ENCODE results near the gene SLC24A3.

SLC24A3 gene

GRCh38 chr20:19660808-19661378 is 448.5 kb downstream of the SLC24A3 start:
- Histone ChIP-seq H3K27ac (ENCODE audit: insufficient read depth, low read length, poor library complexity, severe bottlenecking) (no peak overlapping the region), H3K36me3 (ENCODE audit: control insufficient read depth, insufficient read depth, low read length) (no peaks in the 10 kb centered on the region), H3K4me3 (ENCODE audit: insufficient read depth, low read depth, low read length, poor library complexity, severe bottlenecking) (no peak overlapping the region), H3K4me1 (ENCODE audit: control insufficient read depth, insufficient read depth, low read length, poor library complexity, severe bottlenecking) (no peaks in the 10 kb centered on the region), H3K27me3 (replicated peaks; ENCODE audit: control insufficient read depth, insufficient read depth, low read length, poor library complexity, severe bottlenecking) (no peaks in the 10 kb centered on the region), H3K9me3 (ENCODE audit: control insufficient read depth, low read length) (no peaks in the 10 kb centered on the region)
- DNase-seq = no peak

GRCh38 chr20:19661717-19662636 is 449.5 kb downstream of the SLC24A3 start:
- H3K4me3 ChIP-seq (ENCODE audit: insufficient read depth, low read depth, low read length, poor library complexity, severe bottlenecking) = no peak overlapping the region
- H3K27me3 ChIP-seq (replicated peaks; ENCODE audit: control insufficient read depth, insufficient read depth, low read length, poor library complexity, severe bottlenecking) = no peaks in the 10 kb centered on the region
- peak in 1 of 3 donors; percentile 14 for DNase-seq
- no peaks in the 10 kb centered on the region for H3K36me3 ChIP-seq (ENCODE audit: control insufficient read depth, insufficient read depth, low read length)
- no peaks in the 10 kb centered on the region for H3K4me1 ChIP-seq (ENCODE audit: control insufficient read depth, insufficient read depth, low read length, poor library complexity, severe bottlenecking)
- H3K9me3 ChIP-seq (ENCODE audit: control insufficient read depth, low read length) = no peaks in the 10 kb centered on the region
- no peak overlapping the region for H3K27ac ChIP-seq (ENCODE audit: insufficient read depth, low read length, poor library complexity, severe bottlenecking)

GRCh38 chr20:19662637-19662995 is 450.2 kb downstream of the SLC24A3 start:
- Histone ChIP-seq H3K9me3 (ENCODE audit: control insufficient read depth, low read length) (no peaks in the 10 kb centered on the region), H3K27ac (ENCODE audit: insufficient read depth, low read length, poor library complexity, severe bottlenecking) (no peak overlapping the region), H3K27me3 (replicated peaks; ENCODE audit: control insufficient read depth, insufficient read depth, low read length, poor library complexity, severe bottlenecking) (no peaks in the 10 kb centered on the region), H3K4me1 (ENCODE audit: control insufficient read depth, insufficient read depth, low read length, poor library complexity, severe bottlenecking) (no peaks in the 10 kb centered on the region), H3K36me3 (ENCODE audit: control insufficient read depth, insufficient read depth, low read length) (no peaks in the 10 kb centered on the region), H3K4me3 (ENCODE audit: insufficient read depth, low read depth, low read length, poor library complexity, severe bottlenecking) (no peak overlapping the region)
- no peak for DNase-seq

GRCh38 chr20:19668418-19668817 is 456.0 kb downstream of the SLC24A3 start:
- no peaks in the 10 kb centered on the region for H3K27me3 ChIP-seq (replicated peaks; ENCODE audit: control insufficient read depth, insufficient read depth, low read length, poor library complexity, severe bottlenecking)
- DNase-seq = no peak
- no peak overlapping the region for H3K27ac ChIP-seq (ENCODE audit: insufficient read depth, low read length, poor library complexity, severe bottlenecking)
- H3K9me3 ChIP-seq (ENCODE audit: control insufficient read depth, low read length) = no peaks in the 10 kb centered on the region
- H3K4me1 ChIP-seq (ENCODE audit: control insufficient read depth, insufficient read depth, low read length, poor library complexity, severe bottlenecking) = no peaks in the 10 kb centered on the region
- H3K4me3 ChIP-seq (ENCODE audit: insufficient read depth, low read depth, low read length, poor library complexity, severe bottlenecking) = no peak overlapping the region
- no peaks in the 10 kb centered on the region for H3K36me3 ChIP-seq (ENCODE audit: control insufficient read depth, insufficient read depth, low read length)

DNA sequence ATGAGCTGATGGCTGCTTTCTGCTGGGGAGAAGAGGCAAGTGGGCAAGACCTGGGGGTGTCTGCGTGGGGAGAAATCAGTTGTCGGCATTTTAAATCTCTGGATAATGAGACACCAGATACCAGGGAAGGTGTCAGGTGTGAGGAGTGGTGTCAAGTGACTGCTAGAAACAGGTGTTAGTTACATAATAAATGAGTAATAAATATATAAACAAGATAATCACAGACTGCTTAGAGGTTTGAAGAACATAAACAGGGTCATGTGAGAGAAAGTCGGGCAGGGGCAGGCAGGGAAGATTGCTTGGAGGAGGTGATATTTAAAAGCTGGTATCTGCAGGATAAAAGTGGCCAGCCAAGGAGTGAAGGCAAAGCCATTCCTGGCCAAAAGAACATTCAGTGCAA is 458.4 kb downstream of the SLC24A3 start:
- no peak overlapping the region for H3K4me3 ChIP-seq (ENCODE audit: insufficient read depth, low read depth, low read length, poor library complexity, severe bottlenecking)
- DNase-seq = no peak
- no peaks in the 10 kb centered on the region for H3K36me3 ChIP-seq (ENCODE audit: control insufficient read depth, insufficient read depth, low read length)
- no peak overlapping the region for H3K27ac ChIP-seq (ENCODE audit: insufficient read depth, low read length, poor library complexity, severe bottlenecking)
- H3K9me3 ChIP-seq (ENCODE audit: control insufficient read depth, low read length) = no peaks in the 10 kb centered on the region
- no peaks in the 10 kb centered on the region for H3K4me1 ChIP-seq (ENCODE audit: control insufficient read depth, insufficient read depth, low read length, poor library complexity, severe bottlenecking)
- H3K27me3 ChIP-seq (replicated peaks; ENCODE audit: control insufficient read depth, insufficient read depth, low read length, poor library complexity, severe bottlenecking) = no peaks in the 10 kb centered on the region

DNA sequence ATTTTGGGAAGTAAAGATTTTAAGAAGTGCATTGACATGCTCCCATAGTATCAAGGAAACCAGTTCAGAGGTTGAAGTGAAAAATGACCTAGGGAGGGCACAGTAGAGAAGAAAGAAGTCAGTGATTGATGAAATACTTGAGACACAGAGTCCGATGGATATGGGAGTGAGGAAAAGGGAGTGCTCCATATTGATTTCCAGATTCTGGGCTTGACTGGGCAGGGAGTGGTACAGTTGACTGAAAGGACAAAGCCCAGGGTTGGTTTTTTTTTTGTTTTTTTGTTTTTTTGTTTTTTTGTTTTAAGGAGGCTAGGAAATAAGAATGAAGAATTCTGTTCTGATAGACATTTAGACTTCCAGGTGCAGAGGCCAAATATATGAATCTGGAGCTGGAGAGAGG is 458.9 kb downstream of the SLC24A3 start:
- Histone ChIP-seq H3K4me3 (ENCODE audit: insufficient read depth, low read depth, low read length, poor library complexity, severe bottlenecking) (no peak overlapping the region), H3K9me3 (ENCODE audit: control insufficient read depth, low read length) (no peaks in the 10 kb centered on the region), H3K4me1 (ENCODE audit: control insufficient read depth, insufficient read depth, low read length, poor library complexity, severe bottlenecking) (no peaks in the 10 kb centered on the region), H3K27ac (ENCODE audit: insufficient read depth, low read length, poor library complexity, severe bottlenecking) (no peak overlapping the region), H3K27me3 (replicated peaks; ENCODE audit: control insufficient read depth, insufficient read depth, low read length, poor library complexity, severe bottlenecking) (no peaks in the 10 kb centered on the region), H3K36me3 (ENCODE audit: control insufficient read depth, insufficient read depth, low read length) (no peaks in the 10 kb centered on the region)
- DNase-seq = no peak

DNA sequence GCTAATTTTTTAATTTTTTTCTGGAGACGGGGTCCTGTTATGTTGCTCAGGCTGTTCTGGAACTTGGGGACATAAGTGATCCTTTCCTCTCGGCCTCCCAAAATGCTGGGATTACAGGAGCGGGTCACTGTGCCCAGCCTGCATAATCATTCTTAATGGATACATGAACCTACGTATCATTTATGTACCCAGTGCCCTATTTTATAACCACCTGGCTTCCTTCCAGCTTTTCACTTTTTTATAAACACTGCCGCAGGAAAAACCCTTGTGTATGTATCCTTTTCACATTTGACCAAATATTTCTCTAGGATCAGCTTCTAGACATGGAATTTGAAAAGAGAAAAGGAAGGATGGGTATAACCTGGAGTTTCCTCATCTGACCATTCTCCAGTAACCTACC is 460.1 kb downstream of the SLC24A3 start:
- no peaks in the 10 kb centered on the region for H3K27me3 ChIP-seq (replicated peaks; ENCODE audit: control insufficient read depth, insufficient read depth, low read length, poor library complexity, severe bottlenecking)
- H3K4me1 ChIP-seq (ENCODE audit: control insufficient read depth, insufficient read depth, low read length, poor library complexity, severe bottlenecking) = no peaks in the 10 kb centered on the region
- no peak for DNase-seq
- H3K4me3 ChIP-seq (ENCODE audit: insufficient read depth, low read depth, low read length, poor library complexity, severe bottlenecking) = no peak overlapping the region
- H3K36me3 ChIP-seq (ENCODE audit: control insufficient read depth, insufficient read depth, low read length) = no peaks in the 10 kb centered on the region
- H3K27ac ChIP-seq (ENCODE audit: insufficient read depth, low read length, poor library complexity, severe bottlenecking) = no peak overlapping the region
- no peaks in the 10 kb centered on the region for H3K9me3 ChIP-seq (ENCODE audit: control insufficient read depth, low read length)

- no peak overlapping the region for H3K4me3 ChIP-seq (ENCODE audit: insufficient read depth, low read depth, low read length, poor library complexity, severe bottlenecking)
- no peaks in the 10 kb centered on the region for H3K27me3 ChIP-seq (replicated peaks; ENCODE audit: control insufficient read depth, insufficient read depth, low read length, poor library complexity, severe bottlenecking)
- no peaks in the 10 kb centered on the region for H3K36me3 ChIP-seq (ENCODE audit: control insufficient read depth, insufficient read depth, low read length)
- no peaks in the 10 kb centered on the region for H3K4me1 ChIP-seq (ENCODE audit: control insufficient read depth, insufficient read depth, low read length, poor library complexity, severe bottlenecking)
- H3K27ac ChIP-seq (ENCODE audit: insufficient read depth, low read length, poor library complexity, severe bottlenecking) = no peak overlapping the region
- H3K9me3 ChIP-seq (ENCODE audit: control insufficient read depth, low read length) = no peaks in the 10 kb centered on the region
- no peak for DNase-seq
These were observed 461.1 kb downstream of the SLC24A3 start for GRCh38 chr20:19673575-19673974.

DNA sequence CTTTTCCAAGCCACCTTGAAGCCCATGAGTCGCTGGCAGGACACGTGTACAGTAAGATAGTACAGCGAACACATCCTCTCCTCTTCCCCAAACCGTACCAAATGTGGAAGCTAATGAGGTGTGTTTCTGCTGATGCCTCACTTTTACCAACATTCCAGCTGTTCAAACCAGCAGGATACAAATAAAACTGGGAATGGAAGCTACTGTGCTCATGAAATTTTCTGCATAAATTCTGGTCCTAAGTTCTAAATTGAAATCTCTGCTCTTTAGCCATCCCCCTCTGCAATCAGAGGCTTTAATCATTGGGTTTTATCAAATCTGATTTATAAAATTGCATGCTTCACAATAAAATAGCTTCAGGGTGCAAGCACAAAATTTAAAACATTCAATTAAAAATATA is 463.8 kb downstream of the SLC24A3 start:
- Histone ChIP-seq H3K27me3 (replicated peaks; ENCODE audit: control insufficient read depth, insufficient read depth, low read length, poor library complexity, severe bottlenecking) (no peaks in the 10 kb centered on the region), H3K4me1 (ENCODE audit: control insufficient read depth, insufficient read depth, low read length, poor library complexity, severe bottlenecking) (no peaks in the 10 kb centered on the region), H3K4me3 (ENCODE audit: insufficient read depth, low read depth, low read length, poor library complexity, severe bottlenecking) (no peak overlapping the region), H3K27ac (ENCODE audit: insufficient read depth, low read length, poor library complexity, severe bottlenecking) (no peak overlapping the region), H3K36me3 (ENCODE audit: control insufficient read depth, insufficient read depth, low read length) (no peaks in the 10 kb centered on the region), H3K9me3 (ENCODE audit: control insufficient read depth, low read length) (no peaks in the 10 kb centered on the region)
- no peak for DNase-seq

DNA sequence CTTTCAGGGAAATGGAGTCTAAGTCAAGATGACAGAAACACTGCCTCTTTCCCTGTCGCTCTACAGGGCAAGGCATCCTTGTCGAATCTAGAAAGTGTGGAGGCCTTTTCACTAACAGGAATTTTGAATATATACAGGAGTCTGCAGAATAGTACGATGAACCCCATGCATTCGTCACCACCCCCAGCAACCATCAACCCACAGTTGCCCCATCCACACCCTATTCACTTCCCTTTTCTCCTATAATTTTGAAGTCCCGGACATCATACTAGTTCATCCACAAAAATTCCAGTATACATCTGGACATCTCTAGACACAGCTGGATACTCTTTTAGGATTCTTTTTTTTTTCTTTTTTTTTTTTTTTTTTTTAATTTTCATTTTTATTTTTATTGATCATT is 464.9 kb downstream of the SLC24A3 start:
- H3K9me3 ChIP-seq (ENCODE audit: control insufficient read depth, low read length) = no peaks in the 10 kb centered on the region
- no peaks in the 10 kb centered on the region for H3K36me3 ChIP-seq (ENCODE audit: control insufficient read depth, insufficient read depth, low read length)
- no peak overlapping the region for H3K4me3 ChIP-seq (ENCODE audit: insufficient read depth, low read depth, low read length, poor library complexity, severe bottlenecking)
- H3K27ac ChIP-seq (ENCODE audit: insufficient read depth, low read length, poor library complexity, severe bottlenecking) = no peak overlapping the region
- no peaks in the 10 kb centered on the region for H3K4me1 ChIP-seq (ENCODE audit: control insufficient read depth, insufficient read depth, low read length, poor library complexity, severe bottlenecking)
- no peak for DNase-seq
- no peaks in the 10 kb centered on the region for H3K27me3 ChIP-seq (replicated peaks; ENCODE audit: control insufficient read depth, insufficient read depth, low read length, poor library complexity, severe bottlenecking)
